Measurements from ENCODE around the gene ACIN1. TPM values are rescaled to one million over a fixed set of nuclear protein-coding genes. Genes with fewer than 3 reads are reported as not detected.
A peak's percentile ranks its signal among the peaks of the same experiment; 100 is the strongest.

ACIN1 gene
- total and polyA plus RNA-seq, 2 of the 13 experiments (the other 11 are each of a cell fraction or from before 2014, with no cell fraction given) = 165 to 183 TPM

GRCh38 chr14:23094666-23095195 lies at the start of gene ACIN1 (continued):
- TF ChIP-seq ZNF770 (CRISPR knock-in tag; IDR thresholded peaks at IDR 0.05) (peak; percentile 81), NR3C1 (CRISPR knock-in tag; IDR thresholded peaks at IDR 0.05) (0 out of 2 replicates have a peak, but pooled peaks have one; percentile 39), ARID4A (CRISPR knock-in tag; IDR thresholded peaks at IDR 0.05; ENCODE audit: borderline replicate concordance) (peak; percentile 93), GATA4 (IDR thresholded peaks at IDR 0.05; ENCODE audit: borderline replicate concordance, low read depth) (peak; percentile 57), KLF16 (CRISPR knock-in tag; IDR thresholded peaks at IDR 0.05) (peak; percentile 57 to 96; a peak in 3 of 4 replicates), ZNF703 (CRISPR knock-in tag; IDR thresholded peaks at IDR 0.05; ENCODE audit: borderline replicate concordance) (no peak; the same call in 1 of the 2 replicates), TRIM24 (CRISPR knock-in tag; IDR thresholded peaks at IDR 0.05) (no peak), CEBPZ (IDR thresholded peaks at IDR 0.05; ENCODE audit: low read length) (no peak), ZGPAT (CRISPR knock-in tag; IDR thresholded peaks at IDR 0.05) (peak; percentile 97), SETDB1 (CRISPR knock-in tag; IDR thresholded peaks at IDR 0.05; ENCODE audit: borderline replicate concordance) (no peak), ZNF737 (CRISPR knock-in tag; IDR thresholded peaks at IDR 0.05; ENCODE audit: borderline replicate concordance) (no peak), NFE2 (CRISPR knock-in tag; IDR thresholded peaks at IDR 0.05) (no peak), CHD2 (IDR thresholded peaks at IDR 0.05; ENCODE audit: low read depth, low read length) (peak; percentile 47; the same call in 1 of the 2 replicates), ERF (CRISPR knock-in tag; IDR thresholded peaks at IDR 0.05) (peak; percentile 85), ZKSCAN5 (CRISPR knock-in tag; IDR thresholded peaks at IDR 0.05) (peak; percentile 86), NFIB (CRISPR knock-in tag; IDR thresholded peaks at IDR 0.05; ENCODE audit: borderline replicate concordance) (no peak), NFIC (IDR thresholded peaks at IDR 0.05; ENCODE audit: low read length) (no peak), FOXO1 (CRISPR knock-in tag; IDR thresholded peaks at IDR 0.05) (peak; percentile 84), TEAD2 (CRISPR knock-in tag; IDR thresholded peaks at IDR 0.05) (peak; percentile 94), SATB2 (CRISPR knock-in tag; IDR thresholded peaks at IDR 0.05) (0 out of 2 replicates have a peak, but pooled peaks have one; percentile 89)

All from HepG2 (cell line).